ENCODE measurements around the gene RPL7L1. TPM values are rescaled to one million over a fixed set of nuclear protein-coding genes. Genes with fewer than 3 reads are reported as not detected.

The RPL7L1 gene
- total RNA-seq, 1 experiment from 2014 or later: 103 TPM

- Histone ChIP-seq H3K4me1 (no peaks in the 10 kb centered on the region), H3K4me3 (ENCODE audit: low read depth, low read length) (no peak overlapping the region), H3K36me3 (ENCODE audit: control insufficient read depth, insufficient read depth, low read length) (0 out of 2 replicates have a peak, but pooled peaks cover 2% of the 10 kb centered on the region), H3K9me3 (no peaks in the 10 kb centered on the region), H3K27me3 (replicated peaks; ENCODE audit: control insufficient read depth, insufficient read depth, low read length) (no peaks in the 10 kb centered on the region)
- Mint-ChIP-seq H3K9me3 (ENCODE audit: unreplicated experiment) (no peaks in the 10 kb centered on the region), H3K27ac (ENCODE audit: unreplicated experiment) (no peak overlapping the region), H3K4me1 (ENCODE audit: low read depth, unreplicated experiment) (peaks cover 7% of the 10 kb centered on the region), H3K4me3 (ENCODE audit: unreplicated experiment) (no peak overlapping the region), H3K27me3 (ENCODE audit: insufficient read depth, unreplicated experiment) (no peaks in the 10 kb centered on the region), H3K36me3 (ENCODE audit: insufficient read depth, unreplicated experiment) (peaks cover 48% of the 10 kb centered on the region)
- ChIA-PET CTCF (no interaction called here), POLR2A (interaction anchor here (0.6 kb wide), 1 partner anchor 28 kb away, joined by 3 read pairs; no protein-coding TSS in a partner anchor)
- intact Hi-C loops (cut with micrococcal nuclease; ENCODE audit: unreplicated experiment): no loop called here
- no TSS peak for BruUV-seq (replicated peaks)
- DNase-seq: no peak
- no peak for TF ChIP-seq CTCF (IDR thresholded peaks at IDR 0.05; ENCODE audit: insufficient read depth in 1 of 2, low read depth in 1 of 2, low read length in 1 of 2, severe bottlenecking in 1 of 2, unreplicated experiment in 1 of 2)
Observed at GRCh38 chr6:42936398-42936797, 57.0 kb downstream of the RPL7L1 start.

GRCh38 chr6:42937548-42938427 lies 58.4 kb downstream of the RPL7L1 start:
- H3K4me3 ChIP-seq (ENCODE audit: low read depth, low read length): no peak overlapping the region
- peaks cover 6% of the 10 kb centered on the region for H3K4me1 Mint-ChIP-seq (ENCODE audit: low read depth, unreplicated experiment)
- no peaks in the 10 kb centered on the region for H3K27me3 Mint-ChIP-seq (ENCODE audit: insufficient read depth, unreplicated experiment)
- no peaks in the 10 kb centered on the region for H3K9me3 Mint-ChIP-seq (ENCODE audit: unreplicated experiment)
- no peak overlapping the region for H3K4me3 Mint-ChIP-seq (ENCODE audit: unreplicated experiment)
- H3K36me3 ChIP-seq (ENCODE audit: control insufficient read depth, insufficient read depth, low read length): 0 out of 2 replicates have a peak, but pooled peaks cover 2% of the 10 kb centered on the region
- peaks cover 37% of the 10 kb centered on the region for H3K36me3 Mint-ChIP-seq (ENCODE audit: insufficient read depth, unreplicated experiment)
- TF ChIP-seq CTCF (IDR thresholded peaks at IDR 0.05; ENCODE audit: insufficient read depth in 1 of 2, low read depth in 1 of 2, low read length in 1 of 2, severe bottlenecking in 1 of 2, unreplicated experiment in 1 of 2): no peak
- no peaks in the 10 kb centered on the region for H3K4me1 ChIP-seq
- no peaks in the 10 kb centered on the region for H3K9me3 ChIP-seq
- H3K27me3 ChIP-seq (replicated peaks; ENCODE audit: control insufficient read depth, insufficient read depth, low read length): no peaks in the 10 kb centered on the region
- ChIA-PET POLR2A (interaction anchor here (0.7 to 1.0 kb wide), 3 partner anchors 9 to 46 kb away, joined by 3 to 4 read pairs (median 3); partner anchors contain the start of genes CNPY3 and PPP2R5D), CTCF (no interaction called here)
- no TSS peak for BruUV-seq (replicated peaks)
- H3K27ac Mint-ChIP-seq (ENCODE audit: unreplicated experiment): no peak overlapping the region
- no peak for DNase-seq
- intact Hi-C loops (cut with micrococcal nuclease; ENCODE audit: unreplicated experiment): no loop called here

GRCh38 chr6:42938428-42938796 lies 59.0 kb downstream of the RPL7L1 start:
- no TSS peak for BruUV-seq (replicated peaks)

More at GRCh38 chr6:42938428-42938796, 59.0 kb downstream of the RPL7L1 start:
- peaks cover 30% of the 10 kb centered on the region for H3K36me3 Mint-ChIP-seq (ENCODE audit: insufficient read depth, unreplicated experiment)
- no peaks in the 10 kb centered on the region for H3K9me3 Mint-ChIP-seq (ENCODE audit: unreplicated experiment)
- no peaks in the 10 kb centered on the region for H3K4me1 ChIP-seq
- intact Hi-C loops (cut with micrococcal nuclease; ENCODE audit: unreplicated experiment): no loop called here
- H3K4me3 ChIP-seq (ENCODE audit: low read depth, low read length): no peak overlapping the region
- no peak overlapping the region for H3K4me3 Mint-ChIP-seq (ENCODE audit: unreplicated experiment)
- no peak for DNase-seq
- H3K4me1 Mint-ChIP-seq (ENCODE audit: low read depth, unreplicated experiment): no peaks in the 10 kb centered on the region
- ChIA-PET CTCF (no interaction called here), POLR2A (no interaction called here)
- no peaks in the 10 kb centered on the region for H3K27me3 Mint-ChIP-seq (ENCODE audit: insufficient read depth, unreplicated experiment)
- no peak overlapping the region for H3K27ac Mint-ChIP-seq (ENCODE audit: unreplicated experiment)
- H3K9me3 ChIP-seq: no peaks in the 10 kb centered on the region
- TF ChIP-seq CTCF (IDR thresholded peaks at IDR 0.05; ENCODE audit: insufficient read depth in 1 of 2, low read depth in 1 of 2, low read length in 1 of 2, severe bottlenecking in 1 of 2, unreplicated experiment in 1 of 2): no peak
- H3K36me3 ChIP-seq (ENCODE audit: control insufficient read depth, insufficient read depth, low read length): 0 out of 2 replicates have a peak, but pooled peaks cover 2% of the 10 kb centered on the region
- H3K27me3 ChIP-seq (replicated peaks; ENCODE audit: control insufficient read depth, insufficient read depth, low read length): no peaks in the 10 kb centered on the region
